Glutamatergic neuron (in vitro differentiated cells): Measurements from ENCODE around the gene TGFBR3. TPM values are rescaled to one million over a fixed set of nuclear protein-coding genes. Genes with fewer than 3 reads are reported as not detected.

Experiments used
- DNase-seq: peaks from one replicate; pipeline ENCODE4 v3.0.0; 2022
- H3K27ac Mint-ChIP-seq: one replicate; pipeline ENCODE4 v1.8.0; 2020; ENCODE audit warnings: mild to moderate bottlenecking, mixed read lengths, inconsistent platforms; ENCODE audit not compliant: unreplicated experiment
- H3K27me3 Mint-ChIP-seq: one replicate; pipeline ENCODE4 v1.8.0; 2020; ENCODE audit warnings: mild to moderate bottlenecking, moderate library complexity, mixed read lengths, inconsistent platforms; ENCODE audit not compliant: unreplicated experiment
- H3K36me3 Mint-ChIP-seq: one replicate; pipeline ENCODE4 v1.8.0; 2020; ENCODE audit warnings: mild to moderate bottlenecking, mixed read lengths, inconsistent platforms; ENCODE audit not compliant: unreplicated experiment
- H3K4me1 Mint-ChIP-seq: one replicate; pipeline ENCODE4 v1.8.0; 2020; ENCODE audit warnings: mild to moderate bottlenecking, low read depth, mixed read lengths, inconsistent platforms; ENCODE audit not compliant: unreplicated experiment
- H3K4me3 Mint-ChIP-seq: one replicate; pipeline ENCODE4 v1.8.0; 2020; ENCODE audit warnings: mild to moderate bottlenecking, mixed read lengths, inconsistent platforms; ENCODE audit not compliant: unreplicated experiment
- H3K9me3 Mint-ChIP-seq: one replicate; pipeline ENCODE4 v1.8.0; 2020; ENCODE audit warnings: mild to moderate bottlenecking, moderate library complexity, mixed read lengths, inconsistent platforms; ENCODE audit not compliant: unreplicated experiment
- total RNA-seq: library from RNA; stranded (reverse); fragmentation: NEBNext Ultra II Directional; extraction: Animal tissue kit (Norgen Biotek cat#: 25700); gene quantifications from one replicate; pipeline ENCODE4 v1.2.1, GENCODE V29; 2021; ENCODE audit not compliant: unreplicated experiment
- TF ChIP-seq, protein P1 (sequence below): fragments of 200-600 bp; sonication (generic); IDR thresholded peaks from one replicate; pipeline ENCODE4 v1.5.0; 2021; ENCODE audit not compliant: partially characterized antibody, unreplicated experiment

TGFBR3 gene
- total RNA-seq, 1 donor from 2014 or later, result 0.98 TPM

DNA sequence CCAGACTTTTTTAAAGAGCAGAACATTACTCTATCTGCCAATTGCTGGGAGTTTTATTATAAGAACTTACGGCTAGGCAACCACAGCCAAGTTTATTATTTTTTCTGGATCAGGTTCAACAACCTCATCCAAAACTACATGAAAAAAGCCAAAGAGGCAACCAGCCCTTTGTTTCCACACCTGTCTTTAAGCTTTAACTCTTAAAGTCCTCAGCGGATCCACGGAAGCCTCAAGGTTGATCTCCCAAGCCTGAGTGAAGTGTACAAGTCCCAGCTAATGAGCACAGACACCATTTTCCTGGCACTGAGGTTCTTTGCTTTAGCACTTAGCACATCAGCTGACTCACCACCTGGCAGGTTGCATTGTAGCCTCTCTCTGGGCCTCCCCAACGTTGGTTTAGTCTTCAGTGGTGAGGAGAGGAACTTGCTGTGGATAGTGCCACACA, 143.1 kb downstream of the TGFBR3 start:
- Mint-ChIP-seq H3K27me3 (no peaks in the 10 kb centered on the region), H3K27ac (no peak overlapping the region), H3K36me3 (peaks cover 19% of the 10 kb centered on the region), H3K4me3 (no peak overlapping the region), H3K4me1 (no peaks in the 10 kb centered on the region), H3K9me3 (peaks cover 8% of the 10 kb centered on the region)
- TF ChIP-seq, protein P1, sequence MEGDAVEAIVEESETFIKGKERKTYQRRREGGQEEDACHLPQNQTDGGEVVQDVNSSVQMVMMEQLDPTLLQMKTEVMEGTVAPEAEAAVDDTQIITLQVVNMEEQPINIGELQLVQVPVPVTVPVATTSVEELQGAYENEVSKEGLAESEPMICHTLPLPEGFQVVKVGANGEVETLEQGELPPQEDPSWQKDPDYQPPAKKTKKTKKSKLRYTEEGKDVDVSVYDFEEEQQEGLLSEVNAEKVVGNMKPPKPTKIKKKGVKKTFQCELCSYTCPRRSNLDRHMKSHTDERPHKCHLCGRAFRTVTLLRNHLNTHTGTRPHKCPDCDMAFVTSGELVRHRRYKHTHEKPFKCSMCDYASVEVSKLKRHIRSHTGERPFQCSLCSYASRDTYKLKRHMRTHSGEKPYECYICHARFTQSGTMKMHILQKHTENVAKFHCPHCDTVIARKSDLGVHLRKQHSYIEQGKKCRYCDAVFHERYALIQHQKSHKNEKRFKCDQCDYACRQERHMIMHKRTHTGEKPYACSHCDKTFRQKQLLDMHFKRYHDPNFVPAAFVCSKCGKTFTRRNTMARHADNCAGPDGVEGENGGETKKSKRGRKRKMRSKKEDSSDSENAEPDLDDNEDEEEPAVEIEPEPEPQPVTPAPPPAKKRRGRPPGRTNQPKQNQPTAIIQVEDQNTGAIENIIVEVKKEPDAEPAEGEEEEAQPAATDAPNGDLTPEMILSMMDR, result no peak
- DNase-seq, result no peak

DNA sequence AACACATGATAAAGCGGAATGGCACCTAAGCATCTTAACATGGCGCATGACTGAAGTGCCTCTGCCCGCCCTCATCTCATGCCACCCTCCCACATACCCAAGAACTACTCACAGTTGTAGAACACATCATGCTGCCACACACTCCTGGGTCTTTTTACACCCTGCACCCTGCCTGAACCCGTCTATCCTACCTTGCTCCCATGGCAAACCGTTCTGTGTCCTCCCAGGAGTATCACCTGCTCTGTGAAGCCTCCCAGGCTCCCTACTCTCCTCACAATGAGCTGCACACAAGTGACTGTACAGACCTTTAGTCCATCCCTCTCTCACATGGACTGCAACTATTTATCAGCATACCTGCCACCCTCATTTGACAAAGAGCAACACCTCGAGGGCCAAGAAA, 144.0 kb downstream of the TGFBR3 start:
- H3K27me3 Mint-ChIP-seq, result no peaks in the 10 kb centered on the region
- TF ChIP-seq, protein P1, result no peak
- peaks cover 10% of the 10 kb centered on the region for H3K36me3 Mint-ChIP-seq
- H3K4me1 Mint-ChIP-seq, result no peaks in the 10 kb centered on the region
- no peak overlapping the region for H3K4me3 Mint-ChIP-seq
- no peak overlapping the region for H3K27ac Mint-ChIP-seq
- H3K9me3 Mint-ChIP-seq, result peaks cover 2% of the 10 kb centered on the region
- no peak for DNase-seq

DNA sequence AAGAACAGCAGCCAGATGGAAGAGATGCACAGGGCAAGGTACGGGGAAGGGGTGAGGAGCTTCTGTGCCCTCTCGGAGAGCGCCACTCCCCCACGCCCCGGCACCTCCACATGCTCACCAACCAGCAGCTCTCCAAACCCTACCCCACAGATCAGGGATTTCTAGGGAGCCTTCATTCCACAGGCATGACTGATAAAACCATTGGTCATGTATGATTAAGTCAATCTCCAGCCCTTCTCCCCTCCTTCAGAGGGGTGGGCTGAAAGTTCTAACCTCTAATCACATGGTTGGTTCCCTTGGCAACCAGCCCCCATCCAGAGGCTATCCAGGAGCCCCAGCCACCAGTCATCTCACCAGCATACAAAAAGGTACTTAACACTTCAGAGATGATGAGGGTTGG, 144.7 kb downstream of the TGFBR3 start:
- Mint-ChIP-seq H3K27ac (no peak overlapping the region), H3K4me3 (no peak overlapping the region), H3K36me3 (peaks cover 7% of the 10 kb centered on the region), H3K27me3 (no peaks in the 10 kb centered on the region), H3K9me3 (peaks cover 2% of the 10 kb centered on the region), H3K4me1 (no peaks in the 10 kb centered on the region)
- TF ChIP-seq, protein P1, result no peak
- DNase-seq, result no peak

DNA sequence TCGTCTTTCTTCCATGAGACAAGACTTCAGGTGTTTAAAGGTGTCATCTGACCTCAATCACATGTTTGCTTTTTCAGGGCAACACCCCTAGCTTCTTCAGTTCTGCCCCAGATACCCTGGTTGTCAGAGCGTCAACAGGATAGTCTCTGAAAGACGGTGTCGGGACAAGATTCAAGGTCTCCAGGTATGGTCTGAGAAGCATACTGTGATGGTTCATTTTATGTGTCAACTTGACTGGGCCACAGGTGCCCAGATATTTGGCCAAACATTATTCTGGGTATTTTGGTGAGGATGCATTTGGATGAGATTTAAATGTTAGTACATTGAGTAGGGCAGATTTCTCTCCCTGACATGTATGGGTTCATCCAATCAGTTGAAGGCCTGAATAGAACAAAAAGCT, 148.3 kb downstream of the TGFBR3 start:
- no peaks in the 10 kb centered on the region for H3K4me1 Mint-ChIP-seq
- H3K9me3 Mint-ChIP-seq, result peaks cover 2% of the 10 kb centered on the region
- no peak overlapping the region for H3K27ac Mint-ChIP-seq
- H3K4me3 Mint-ChIP-seq, result no peak overlapping the region
- no peaks in the 10 kb centered on the region for H3K27me3 Mint-ChIP-seq
- H3K36me3 Mint-ChIP-seq, result peaks cover 4% of the 10 kb centered on the region
- no peak for DNase-seq
- TF ChIP-seq, protein P1, result no peak

DNA sequence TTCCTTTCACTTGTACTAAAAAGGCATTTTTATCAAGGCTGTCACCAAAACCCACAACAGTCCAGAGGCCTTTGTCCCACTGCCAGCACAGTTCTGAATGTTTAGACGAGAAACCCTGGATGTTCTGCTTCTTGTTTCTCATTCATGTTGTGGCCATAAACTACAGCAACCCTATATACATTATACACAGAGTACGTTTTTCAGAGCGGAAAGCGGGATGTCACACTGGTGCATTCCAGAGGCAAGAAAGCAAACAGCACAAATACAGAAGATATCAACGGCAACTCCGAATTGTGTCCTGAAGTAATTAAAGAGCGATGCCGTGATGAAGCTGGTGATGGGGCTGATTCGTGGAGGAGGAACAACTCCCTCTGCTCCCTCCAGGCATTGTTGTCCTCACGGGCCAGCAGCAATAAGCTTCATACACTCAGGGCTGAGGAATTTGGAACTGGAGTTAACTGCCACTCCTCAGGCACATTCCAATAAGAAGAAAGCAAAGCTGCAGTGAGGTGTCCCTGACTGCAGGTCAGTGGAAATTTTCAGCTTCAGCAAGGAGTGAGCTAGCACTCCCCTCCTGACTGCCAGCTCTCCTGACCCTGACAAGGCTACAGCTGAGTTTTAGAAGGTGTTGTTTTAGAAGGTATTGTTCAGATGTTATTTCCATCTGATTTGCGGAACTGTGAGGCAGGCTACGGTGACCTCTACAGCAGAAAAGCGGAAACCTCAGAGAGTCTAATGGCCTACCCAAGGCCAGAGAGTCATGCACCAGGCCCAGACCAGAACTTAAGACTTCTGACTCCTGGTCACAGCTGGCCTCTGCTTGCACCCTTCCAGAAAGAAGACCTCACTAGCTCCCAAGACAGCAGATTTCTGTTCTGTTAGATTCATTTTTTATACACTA, 149.0 kb downstream of the TGFBR3 start:
- peaks cover 2% of the 10 kb centered on the region for H3K9me3 Mint-ChIP-seq
- no peak overlapping the region for H3K27ac Mint-ChIP-seq
- DNase-seq, result no peak
- TF ChIP-seq, protein P1, result no peak
- H3K4me3 Mint-ChIP-seq, result no peak overlapping the region
- no peaks in the 10 kb centered on the region for H3K27me3 Mint-ChIP-seq
- no peaks in the 10 kb centered on the region for H3K4me1 Mint-ChIP-seq
- peaks cover 4% of the 10 kb centered on the region for H3K36me3 Mint-ChIP-seq
